K562 (cell line): ENCODE data around the gene ZNF521.

Experiments
- ATF1 ChIP-seq, 2 experiments: fragments of 450-650 bp in 1 of 2; IDR thresholded peaks; 2 replicates each; pipeline ENCODE4 v1.6.1; 2016; ENCODE audit warnings: missing compliant biosample characterization in 1 of 2, missing genetic modification characterization in 1 of 2
- BRF1 ChIP-seq: IDR thresholded peaks from 3 replicates; pipeline ENCODE4 v1.6.1; 2011; ENCODE audit warnings: borderline replicate concordance, mild to moderate bottlenecking; ENCODE audit not compliant: insufficient read length; ENCODE audit errors: extremely low read depth
- CHD1 ChIP-seq: fragments of 200-600 bp; sonication (generic); IDR thresholded peaks from one replicate; pipeline ENCODE4 v1.6.1; 2012; ENCODE audit warnings: mild to moderate bottlenecking, moderate library complexity, low read length, inconsistent platforms
- EGR1 ChIP-seq: fragments of 450-650 bp; conservative IDR thresholded peaks from 2 replicates; pipeline ENCODE4 v1.6.1; 2017; ENCODE audit warnings: mild to moderate bottlenecking
- FOXK1 ChIP-seq: sonication (generic); formaldehyde crosslinking; IDR thresholded peaks from 2 replicates; pipeline ENCODE4 v1.8.0; 2022; ENCODE audit warnings: missing genetic modification reagents, mild to moderate bottlenecking, borderline replicate concordance
- ILK ChIP-seq: fragments of 450-650 bp; IDR thresholded peaks from 2 replicates; pipeline ENCODE4 v1.6.1; 2016; ENCODE audit warnings: missing genetic modification characterization, low read depth, mild to moderate bottlenecking, missing compliant biosample characterization, moderate library complexity, borderline replicate concordance
- NFRKB ChIP-seq: fragments of 450-650 bp; IDR thresholded peaks from 2 replicates; pipeline ENCODE4 v1.6.1; 2016; ENCODE audit warnings: low read depth
- NR4A1 ChIP-seq, 2 experiments: fragments of 250-450 bp in 1 of 2; fragments of 450-650 bp in 1 of 2; sonication (Bioruptor Pico) in 1 of 2; IDR thresholded peaks; 2 replicates each; pipeline versions ENCODE4 v1.4.0 to v1.6.1; 2016 to 2020; ENCODE audit warnings: mild to moderate bottlenecking in 2 of 2, missing compliant biosample characterization in 1 of 2, missing genetic modification characterization in 1 of 2, moderate library complexity in 1 of 2
- RAD21 ChIP-seq, 2 experiments: fragments of 250-450 bp in 1 of 2; fragments of 450-650 bp in 1 of 2; sonication (Bioruptor Pico) in 1 of 2; formaldehyde crosslinking in 1 of 2; IDR thresholded peaks in 1 of 2; conservative IDR thresholded peaks in 1 of 2; 2 replicates each; pipeline versions ENCODE4 v1.4.0 to v1.8.0; 2020 to 2022; ENCODE audit warnings: mild to moderate bottlenecking in 2 of 2, moderate library complexity in 1 of 2
- ZNF217 ChIP-seq: sonication (generic); formaldehyde crosslinking; IDR thresholded peaks from 2 replicates; pipeline ENCODE4 v1.8.0; 2022; ENCODE audit warnings: mild to moderate bottlenecking, missing genetic modification reagents
- TF ChIP-seq, protein P1 (sequence below), 2 experiments: fragments of 450-650 bp in 1 of 2; sonication (generic) in 1 of 2; formaldehyde crosslinking in 1 of 2; IDR thresholded peaks in 1 of 2; conservative IDR thresholded peaks in 1 of 2; 2 replicates each; pipeline versions ENCODE4 v1.6.1 to v1.8.1; 2016 to 2023; ENCODE audit warnings: mild to moderate bottlenecking in 2 of 2, moderate library complexity in 2 of 2, inconsistent platforms in 1 of 2, missing genetic modification reagents in 1 of 2
- TF ChIP-seq, protein P2 (sequence below): fragments of 450-650 bp; IDR thresholded peaks from 2 replicates; pipeline ENCODE4 v1.7.1; 2018; ENCODE audit warnings: mild to moderate bottlenecking, low read depth; ENCODE audit not compliant: partially characterized antibody
- TF ChIP-seq, protein P3 (sequence below), 2 experiments: fragments of 450-650 bp in 1 of 2; sonication (generic) in 1 of 2; formaldehyde crosslinking; conservative IDR thresholded peaks; 2 replicates each; pipeline versions ENCODE4 v1.4.0 to v1.8.1; 2020 to 2022; ENCODE audit warnings: mild to moderate bottlenecking in 1 of 2, missing genetic modification reagents in 1 of 2
- TF ChIP-seq, protein P4 (sequence below): fragments of 250-450 bp; sonication (Bioruptor Pico); IDR thresholded peaks from 2 replicates; pipeline ENCODE4 v1.8.0; 2022; ENCODE audit warnings: moderate library complexity, mild to moderate bottlenecking, inconsistent platforms

DNA sequence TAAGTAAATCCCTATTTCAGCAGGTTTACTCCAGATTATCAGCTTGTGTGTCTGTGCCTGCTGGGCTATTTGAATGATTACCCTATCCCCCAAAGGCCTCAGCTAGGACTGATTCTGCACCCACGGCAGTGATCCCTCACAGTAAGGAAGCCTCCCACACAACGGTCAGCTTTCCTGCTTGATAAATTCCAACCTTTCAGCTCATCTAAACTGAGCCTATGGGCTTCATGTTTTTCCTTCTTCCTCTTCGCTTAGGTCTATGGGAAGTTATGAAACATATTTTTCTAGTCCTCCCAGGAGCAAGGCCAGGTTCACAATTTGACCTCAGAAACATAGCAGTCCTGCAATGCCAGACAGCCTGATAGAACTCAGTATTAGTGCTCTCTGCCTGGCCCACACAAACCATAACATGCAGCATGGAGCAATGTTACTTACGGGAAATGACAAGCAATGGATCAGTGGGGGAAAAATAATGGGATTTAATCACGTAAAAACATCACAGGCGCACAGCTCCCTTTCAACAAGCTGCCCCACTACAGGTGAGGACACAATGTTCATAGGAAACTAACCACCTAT is 170.9 kb downstream of the ZNF521 start:
- no peak for TF ChIP-seq CHD1
- TF ChIP-seq, protein P1, sequence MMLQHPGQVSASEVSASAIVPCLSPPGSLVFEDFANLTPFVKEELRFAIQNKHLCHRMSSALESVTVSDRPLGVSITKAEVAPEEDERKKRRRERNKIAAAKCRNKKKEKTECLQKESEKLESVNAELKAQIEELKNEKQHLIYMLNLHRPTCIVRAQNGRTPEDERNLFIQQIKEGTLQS (IDR thresholded peaks at IDR 0.05), result no peak
- TF ChIP-seq, protein P1 (CRISPR knock-in tag; conservative IDR thresholded peaks at IDR 0.05), result no peak
- no peak for TF ChIP-seq ILK (tag)
- TF ChIP-seq EGR1, result no peak
- TF ChIP-seq, protein P2, sequence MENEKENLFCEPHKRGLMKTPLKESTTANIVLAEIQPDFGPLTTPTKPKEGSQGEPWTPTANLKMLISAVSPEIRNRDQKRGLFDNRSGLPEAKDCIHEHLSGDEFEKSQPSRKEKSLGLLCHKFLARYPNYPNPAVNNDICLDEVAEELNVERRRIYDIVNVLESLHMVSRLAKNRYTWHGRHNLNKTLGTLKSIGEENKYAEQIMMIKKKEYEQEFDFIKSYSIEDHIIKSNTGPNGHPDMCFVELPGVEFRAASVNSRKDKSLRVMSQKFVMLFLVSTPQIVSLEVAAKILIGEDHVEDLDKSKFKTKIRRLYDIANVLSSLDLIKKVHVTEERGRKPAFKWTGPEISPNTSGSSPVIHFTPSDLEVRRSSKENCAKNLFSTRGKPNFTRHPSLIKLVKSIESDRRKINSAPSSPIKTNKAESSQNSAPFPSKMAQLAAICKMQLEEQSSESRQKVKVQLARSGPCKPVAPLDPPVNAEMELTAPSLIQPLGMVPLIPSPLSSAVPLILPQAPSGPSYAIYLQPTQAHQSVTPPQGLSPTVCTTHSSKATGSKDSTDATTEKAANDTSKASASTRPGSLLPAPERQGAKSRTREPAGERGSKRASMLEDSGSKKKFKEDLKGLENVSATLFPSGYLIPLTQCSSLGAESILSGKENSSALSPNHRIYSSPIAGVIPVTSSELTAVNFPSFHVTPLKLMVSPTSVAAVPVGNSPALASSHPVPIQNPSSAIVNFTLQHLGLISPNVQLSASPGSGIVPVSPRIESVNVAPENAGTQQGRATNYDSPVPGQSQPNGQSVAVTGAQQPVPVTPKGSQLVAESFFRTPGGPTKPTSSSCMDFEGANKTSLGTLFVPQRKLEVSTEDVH, result no peak
- no peak; a peak in 1 of 4 replicates for TF ChIP-seq RAD21 (CRISPR knock-in tag; conservative IDR thresholded peaks at IDR 0.05 in 1 of 2, IDR thresholded peaks at IDR 0.05 in 1 of 2)
- TF ChIP-seq, protein P3, sequence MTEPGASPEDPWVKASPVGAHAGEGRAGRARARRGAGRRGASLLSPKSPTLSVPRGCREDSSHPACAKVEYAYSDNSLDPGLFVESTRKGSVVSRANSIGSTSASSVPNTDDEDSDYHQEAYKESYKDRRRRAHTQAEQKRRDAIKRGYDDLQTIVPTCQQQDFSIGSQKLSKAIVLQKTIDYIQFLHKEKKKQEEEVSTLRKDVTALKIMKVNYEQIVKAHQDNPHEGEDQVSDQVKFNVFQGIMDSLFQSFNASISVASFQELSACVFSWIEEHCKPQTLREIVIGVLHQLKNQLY (CRISPR knock-in tag; conservative IDR thresholded peaks at IDR 0.05), result no peak
- TF ChIP-seq ATF1 (CRISPR knock-in tag; IDR thresholded peaks at IDR 0.05), result no peak
- no peak for TF ChIP-seq ATF1 (tag; IDR thresholded peaks at IDR 0.05)
- TF ChIP-seq, protein P4, sequence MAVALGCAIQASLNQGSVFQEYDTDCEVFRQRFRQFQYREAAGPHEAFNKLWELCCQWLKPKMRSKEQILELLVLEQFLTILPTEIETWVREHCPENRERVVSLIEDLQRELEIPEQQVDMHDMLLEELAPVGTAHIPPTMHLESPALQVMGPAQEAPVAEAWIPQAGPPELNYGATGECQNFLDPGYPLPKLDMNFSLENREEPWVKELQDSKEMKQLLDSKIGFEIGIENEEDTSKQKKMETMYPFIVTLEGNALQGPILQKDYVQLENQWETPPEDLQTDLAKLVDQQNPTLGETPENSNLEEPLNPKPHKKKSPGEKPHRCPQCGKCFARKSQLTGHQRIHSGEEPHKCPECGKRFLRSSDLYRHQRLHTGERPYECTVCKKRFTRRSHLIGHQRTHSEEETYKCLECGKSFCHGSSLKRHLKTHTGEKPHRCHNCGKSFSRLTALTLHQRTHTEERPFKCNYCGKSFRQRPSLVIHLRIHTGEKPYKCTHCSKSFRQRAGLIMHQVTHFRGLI (CRISPR knock-in tag), result no peak
- TF ChIP-seq ZNF217 (CRISPR knock-in tag), result no peak
- no peak for TF ChIP-seq NFRKB
- no peak for TF ChIP-seq NR4A1 (CRISPR knock-in tag; IDR thresholded peaks at IDR 0.05)
- no peak for TF ChIP-seq NR4A1 (tag; IDR thresholded peaks at IDR 0.05)
- no peak for TF ChIP-seq BRF1
- no peak for TF ChIP-seq FOXK1
